Right cardiac atrium (tissue), 5 donors: Measurements from ENCODE around the gene LIN52. TPM values are rescaled to one million over a fixed set of nuclear protein-coding genes. Genes with fewer than 3 reads are reported as not detected.
"Not testable (repeated sequence)": the region's sequence is repeated elsewhere in the genome, so short reads cannot be mapped to it uniquely, and the experiment has no call there.

Source experiments
- ATAC-seq, 2 donors: fragments of 200-7000 bp; cut with Tn5 transposase; one replicate each; pipeline versions ENCODE4 v1.8.0 to v1.9.1; 2020; ENCODE audit warnings: moderate library complexity in 2 of 2, mild to moderate bottlenecking in 1 of 2
- DNase-seq, 3 donors: peaks; one replicate each; pipeline ENCODE4 v3.0.0-alpha.2; 2020
- H3K27ac ChIP-seq: one replicate; pipeline ENCODE4 v1.5.1; 2013; ENCODE audit warnings: mild to moderate bottlenecking, low read length, control low read depth, moderate library complexity
- H3K27me3 ChIP-seq: one replicate; pipeline ENCODE4 v1.6.1; 2013; ENCODE audit not compliant: control insufficient read depth, insufficient read depth
- H3K4me1 ChIP-seq: one replicate; pipeline ENCODE4 v1.6.1; 2013; ENCODE audit warnings: low read length; ENCODE audit not compliant: control insufficient read depth, insufficient read depth
- H3K4me3 ChIP-seq: one replicate; pipeline ENCODE4 v1.5.1; 2013; ENCODE audit warnings: low read length, control low read depth
- H3K9me3 ChIP-seq: one replicate; pipeline ENCODE4 v1.6.1; 2013; ENCODE audit warnings: low read length; ENCODE audit not compliant: control insufficient read depth
- WGBS: extraction: QIAGEN DNeasy Blood & Tissue Kit; methylation state at CpG from one replicate; pipeline ENCODE4 v1.1.7; 2013; 5-methylcytosine and 5-hydroxymethylcytosine counted together
- intact Hi-C, 4 donors: fragments of 100-400 bp; cut with DNase I; formaldehyde crosslinking; loops; one replicate each; pipeline versions ENCODE4 v1.11.0 to v1.14.0; 2022 to 2023
- polyA plus RNA-seq: library from polyadenylated mRNA; stranded (reverse); fragments of 200-250 nt; gene quantifications from one replicate; pipeline ENCODE4 v1.2.3, GENCODE V29; 2013
- total RNA-seq, 4 donors: library from RNA; stranded (reverse); fragmentation: NEBNext Ultra II Directional; extraction: Animal tissue kit (Norgen Biotek cat#: 25700); gene quantifications; one replicate each; pipeline ENCODE4 v1.2.1, GENCODE V29; 2021
- donor health status: healthy with polysubstance abuse.
- donor health status: DM: no; HTN: yes; CAD: no.
- donor health status: DM: no; HTN: no; CAD: no.
- donor health status: DM: no; HTN: yes; CAD: no; lungs with severe emphysema.
- donor health status: DM: yes; HTN: yes; CAD: no.

Gene LIN52
- total and polyA plus RNA-seq, 5 donors: 5.5 to 9.2 (median 7.7) TPM

- ATAC-seq: no peak
- intact Hi-C loops: loop anchor here in 1 of 4 donors (5.0 kb wide), 1 partner anchor 138 kb away; no protein-coding TSS in a partner anchor
- WGBS: 49% methylated on average over 1 of the region's 1 CpG
Observed at GRCh38 chr14:74109369-74109768, 24.6 kb downstream of the LIN52 start.

GRCh38 chr14:74111395-74112216 is 26.9 kb downstream of the LIN52 start:
- intact Hi-C loops: loop anchor here (2.0 to 5.0 kb wide), 3 partner anchors 141 to 146 kb away; no protein-coding TSS in a partner anchor
- DNase-seq (peak in 1 of 3 donors; percentile 36), ATAC-seq (peak; percentile 51 to 61)
- H3K27me3 ChIP-seq, H3K27ac ChIP-seq, H3K4me1 ChIP-seq, H3K9me3 ChIP-seq, H3K4me3 ChIP-seq: not testable (repeated sequence)
- WGBS: 91% methylated on average over 13 of the region's 13 CpGs

More at GRCh38 chr14:74109369-74109768, 24.6 kb downstream of the LIN52 start:
- H3K4me1 ChIP-seq: no peaks in the 10 kb centered on the region
- no peak overlapping the region for H3K27ac ChIP-seq
- no peaks in the 10 kb centered on the region for H3K9me3 ChIP-seq
- no peak overlapping the region for H3K4me3 ChIP-seq
- H3K27me3 ChIP-seq: no peaks in the 10 kb centered on the region
- DNase-seq: no peak

GRCh38 chr14:74125487-74125886 is 40.7 kb downstream of the LIN52 start:
- intact Hi-C loops, ATAC-seq, H3K27me3 ChIP-seq, DNase-seq, H3K4me1 ChIP-seq, H3K27ac ChIP-seq, H3K4me3 ChIP-seq, H3K9me3 ChIP-seq: not testable (repeated sequence)
- WGBS: 73% methylated on average over 4 of the region's 5 CpGs

GRCh38 chr14:74126315-74127013 is 41.7 kb downstream of the LIN52 start:
- ATAC-seq: no peak
- no peak overlapping the region for H3K27ac ChIP-seq
- H3K27me3 ChIP-seq: no peaks in the 10 kb centered on the region
- H3K4me3 ChIP-seq: no peak overlapping the region
- H3K9me3 ChIP-seq: no peaks in the 10 kb centered on the region
- H3K4me1 ChIP-seq: no peaks in the 10 kb centered on the region
- WGBS: 97% methylated on average over 1 of the region's 1 CpG
- DNase-seq: no peak
- intact Hi-C loops: no loop called here

- no peak overlapping the region for H3K27ac ChIP-seq
- intact Hi-C loops: no loop called here
Observed at GRCh38 chr14:74127634-74128033, 42.9 kb downstream of the LIN52 start.

GRCh38 chr14:74133833-74134481 is 49.2 kb downstream of the LIN52 start:
- Histone ChIP-seq H3K9me3 (no peaks in the 10 kb centered on the region), H3K4me3 (no peak overlapping the region), H3K4me1 (no peaks in the 10 kb centered on the region), H3K27ac (no peak overlapping the region), H3K27me3 (no peaks in the 10 kb centered on the region)
- no peak for DNase-seq
- no peak for ATAC-seq
- 73% methylated on average over 3 of the region's 3 CpGs for WGBS
- intact Hi-C loops: no loop called here

More at GRCh38 chr14:74127634-74128033, 42.9 kb downstream of the LIN52 start:
- ATAC-seq (no peak), DNase-seq (no peak)
- Histone ChIP-seq H3K9me3 (no peaks in the 10 kb centered on the region), H3K4me3 (no peak overlapping the region), H3K4me1 (no peaks in the 10 kb centered on the region), H3K27me3 (no peaks in the 10 kb centered on the region)
- WGBS: 96% methylated on average over 1 of the region's 1 CpG

GRCh38 chr14:74134484-74134883 is 49.7 kb downstream of the LIN52 start:
- no peak overlapping the region for H3K4me3 ChIP-seq
- no peaks in the 10 kb centered on the region for H3K9me3 ChIP-seq
- H3K27ac ChIP-seq: no peak overlapping the region
- DNase-seq: no peak
- H3K27me3 ChIP-seq: no peaks in the 10 kb centered on the region
- H3K4me1 ChIP-seq: no peaks in the 10 kb centered on the region
- intact Hi-C loops: no loop called here
- no peak for ATAC-seq

GRCh38 chr14:74135426-74135825 is 50.7 kb downstream of the LIN52 start:
- Histone ChIP-seq H3K27ac (no peak overlapping the region), H3K27me3 (no peaks in the 10 kb centered on the region), H3K9me3 (no peaks in the 10 kb centered on the region), H3K4me3 (no peak overlapping the region), H3K4me1 (no peaks in the 10 kb centered on the region)
- intact Hi-C loops: no loop called here
- ATAC-seq: no peak
- DNase-seq: no peak
- 97% methylated on average over 1 of the region's 1 CpG for WGBS

- WGBS: 11% methylated on average over 8 of the region's 8 CpGs
- H3K27me3 ChIP-seq: no peaks in the 10 kb centered on the region
- no peak overlapping the region for H3K4me3 ChIP-seq
- intact Hi-C loops: no loop called here
- H3K27ac ChIP-seq: no peak overlapping the region
- H3K4me1 ChIP-seq: no peaks in the 10 kb centered on the region
- no peaks in the 10 kb centered on the region for H3K9me3 ChIP-seq
- DNase-seq (peak; percentile 82 to 90 (median 82)), ATAC-seq (peak; percentile 94 to 97)
Observed at GRCh38 chr14:74140374-74140850, 55.7 kb downstream of the LIN52 start.

GRCh38 chr14:74141703-74142102 is 56.9 kb downstream of the LIN52 start:
- WGBS: 64% methylated on average over 3 of the region's 3 CpGs
- H3K27me3 ChIP-seq: no peaks in the 10 kb centered on the region
- DNase-seq: no peak
- H3K4me1 ChIP-seq: no peaks in the 10 kb centered on the region
- no peak overlapping the region for H3K4me3 ChIP-seq
- peak; percentile 50 to 69 for ATAC-seq
- H3K27ac ChIP-seq: no peak overlapping the region
- intact Hi-C loops: no loop called here
- no peaks in the 10 kb centered on the region for H3K9me3 ChIP-seq

GRCh38 chr14:74142523-74142922 is 57.8 kb downstream of the LIN52 start:
- Histone ChIP-seq H3K4me1 (no peaks in the 10 kb centered on the region), H3K4me3 (no peak overlapping the region), H3K27ac (no peak overlapping the region), H3K9me3 (no peaks in the 10 kb centered on the region), H3K27me3 (no peaks in the 10 kb centered on the region)
- DNase-seq: no peak
- intact Hi-C loops: no loop called here
- 96% methylated on average over 4 of the region's 4 CpGs for WGBS
- ATAC-seq: no peak
